ENCODE results near the gene MKNK2.
"Not testable (repeated sequence)": the region's sequence is repeated elsewhere in the genome, so short reads cannot be mapped to it uniquely, and the experiment has no call there.

Gene MKNK2

GRCh38 chr19:2034729-2035589 is 16.1 kb downstream of the MKNK2 start:
- H3K27me3 Mint-ChIP-seq (ENCODE audit: low read depth, poor library complexity): peaks cover 6% of the 10 kb centered on the region
- peaks cover 26% of the 10 kb centered on the region for H3K4me1 Mint-ChIP-seq
- TF ChIP-seq CTCF (IDR thresholded peaks at IDR 0.05): no peak
- H3K27ac Mint-ChIP-seq: no peak overlapping the region
- DNase-seq: peak; percentile 53
- no peaks in the 10 kb centered on the region for H3K36me3 Mint-ChIP-seq (ENCODE audit: low read depth)
- H3K4me3 Mint-ChIP-seq: no peak overlapping the region
- peaks cover 11% of the 10 kb centered on the region for H3K9me3 Mint-ChIP-seq

- not testable (repeated sequence) for H3K27me3 Mint-ChIP-seq (ENCODE audit: low read depth, poor library complexity); H3K4me3 Mint-ChIP-seq; H3K27ac Mint-ChIP-seq; DNase-seq; H3K36me3 Mint-ChIP-seq (ENCODE audit: low read depth)
- Mint-ChIP-seq H3K9me3 (peaks cover 11% of the 10 kb centered on the region), H3K4me1 (peaks cover 24% of the 10 kb centered on the region)
Measured at GRCh38 chr19:2034253-2034652, 16.8 kb downstream of the MKNK2 start.

- Mint-ChIP-seq H3K9me3 (peaks cover 11% of the 10 kb centered on the region), H3K36me3 (ENCODE audit: low read depth) (no peaks in the 10 kb centered on the region), H3K27me3 (ENCODE audit: low read depth, poor library complexity) (peaks cover 6% of the 10 kb centered on the region), H3K4me1 (peaks cover 20% of the 10 kb centered on the region), H3K27ac (no peak overlapping the region), H3K4me3 (no peak overlapping the region)
- DNase-seq: peak; percentile 4
- TF ChIP-seq CTCF (IDR thresholded peaks at IDR 0.05): no peak
Measured at GRCh38 chr19:2033825-2034159, 17.3 kb downstream of the MKNK2 start.

- peaks cover 6% of the 10 kb centered on the region for H3K27me3 Mint-ChIP-seq (ENCODE audit: low read depth, poor library complexity)
- DNase-seq: no peak
- peaks cover 11% of the 10 kb centered on the region for H3K9me3 Mint-ChIP-seq
- H3K4me1 Mint-ChIP-seq: peaks cover 20% of the 10 kb centered on the region
- no peak overlapping the region for H3K4me3 Mint-ChIP-seq
- no peak overlapping the region for H3K27ac Mint-ChIP-seq
- no peak for TF ChIP-seq CTCF (IDR thresholded peaks at IDR 0.05)
- no peaks in the 10 kb centered on the region for H3K36me3 Mint-ChIP-seq (ENCODE audit: low read depth)
Measured at GRCh38 chr19:2033115-2033824, 17.8 kb downstream of the MKNK2 start.

- H3K4me1 Mint-ChIP-seq: peaks cover 14% of the 10 kb centered on the region
- H3K4me3 Mint-ChIP-seq: no peak overlapping the region
- DNase-seq: no peak
- H3K9me3 Mint-ChIP-seq: peaks cover 11% of the 10 kb centered on the region
- H3K27me3 Mint-ChIP-seq (ENCODE audit: low read depth, poor library complexity): peaks cover 6% of the 10 kb centered on the region
- H3K36me3 Mint-ChIP-seq (ENCODE audit: low read depth): no peaks in the 10 kb centered on the region
- peak overlapping the region; percentile 33 for H3K27ac Mint-ChIP-seq
- no peak for TF ChIP-seq CTCF (IDR thresholded peaks at IDR 0.05)
Measured at GRCh38 chr19:2032296-2032941, 18.6 kb downstream of the MKNK2 start.

GRCh38 chr19:2027361-2027760 is 23.7 kb downstream of the MKNK2 start:
- Mint-ChIP-seq H3K4me1 (peaks cover 4% of the 10 kb centered on the region), H3K27ac (no peak overlapping the region), H3K4me3 (no peak overlapping the region), H3K36me3 (ENCODE audit: low read depth) (no peaks in the 10 kb centered on the region), H3K27me3 (ENCODE audit: low read depth, poor library complexity) (peaks cover 3% of the 10 kb centered on the region), H3K9me3 (peaks cover 25% of the 10 kb centered on the region)
- DNase-seq: no peak
- no peak for TF ChIP-seq CTCF (IDR thresholded peaks at IDR 0.05)

Data from nephron progenitor cell (in vitro differentiated cells).